Stomach (tissue), 4 donors: ENCODE results near the gene B3GNT5.

Source experiments
- CTCF ChIP-seq, 7 experiments: fragments of 450-650 bp in 4 of 7; fragments of 200-600 bp in 3 of 7; sonication (generic) in 3 of 7; IDR thresholded peaks; one replicate each; pipeline ENCODE4 v1.5.1; 2016 to 2019; ENCODE audit warnings: antibody characterized with exemption in 7 of 7, control low read depth in 2 of 7, mild to moderate bottlenecking in 1 of 7
- POLR2A ChIP-seq, 4 donors: fragments of 450-650 bp; IDR thresholded peaks; one replicate each; pipeline ENCODE4 v1.6.1; 2016; ENCODE audit warnings: antibody characterized with exemption in 4 of 4, control low read depth in 2 of 4, mild to moderate bottlenecking in 1 of 4, moderate library complexity in 1 of 4
- POLR2AphosphoS5 ChIP-seq, 3 donors: sonication (generic); formaldehyde crosslinking; IDR thresholded peaks; one replicate each; pipeline ENCODE4 v1.6.1; 2016; ENCODE audit warnings: antibody characterized with exemption in 3 of 3

- TF ChIP-seq CTCF (IDR thresholded peaks at IDR 0.05) (no peak), POLR2A (IDR thresholded peaks at IDR 0.05) (no peak), POLR2AphosphoS5 (IDR thresholded peaks at IDR 0.05) (no peak)
These were observed 1.7 kb downstream of the B3GNT5 start for GRCh38 chr3:183254487-183255347.
